ENCODE results near the gene ARFIP1.

DNA sequence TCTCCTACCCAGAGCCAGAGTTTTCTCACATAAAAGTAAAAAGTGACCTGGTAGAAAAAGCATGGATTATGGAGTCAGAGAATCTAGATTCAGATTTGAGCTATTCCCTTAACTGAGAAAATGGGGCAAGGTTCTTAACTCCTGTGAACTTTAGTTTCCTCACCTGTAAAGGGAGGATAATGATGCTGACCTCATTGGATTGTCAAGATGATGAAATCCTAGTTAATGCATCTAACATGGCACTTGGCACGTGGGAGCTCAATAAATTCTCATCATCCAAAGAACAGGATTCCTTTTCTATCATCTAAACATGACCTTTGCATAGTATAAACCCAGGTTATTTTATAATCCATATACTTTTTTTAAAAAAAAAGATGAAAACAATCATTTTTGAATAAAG lies 175.0 kb downstream of the ARFIP1 start:
- TF ChIP-seq, protein P1, sequence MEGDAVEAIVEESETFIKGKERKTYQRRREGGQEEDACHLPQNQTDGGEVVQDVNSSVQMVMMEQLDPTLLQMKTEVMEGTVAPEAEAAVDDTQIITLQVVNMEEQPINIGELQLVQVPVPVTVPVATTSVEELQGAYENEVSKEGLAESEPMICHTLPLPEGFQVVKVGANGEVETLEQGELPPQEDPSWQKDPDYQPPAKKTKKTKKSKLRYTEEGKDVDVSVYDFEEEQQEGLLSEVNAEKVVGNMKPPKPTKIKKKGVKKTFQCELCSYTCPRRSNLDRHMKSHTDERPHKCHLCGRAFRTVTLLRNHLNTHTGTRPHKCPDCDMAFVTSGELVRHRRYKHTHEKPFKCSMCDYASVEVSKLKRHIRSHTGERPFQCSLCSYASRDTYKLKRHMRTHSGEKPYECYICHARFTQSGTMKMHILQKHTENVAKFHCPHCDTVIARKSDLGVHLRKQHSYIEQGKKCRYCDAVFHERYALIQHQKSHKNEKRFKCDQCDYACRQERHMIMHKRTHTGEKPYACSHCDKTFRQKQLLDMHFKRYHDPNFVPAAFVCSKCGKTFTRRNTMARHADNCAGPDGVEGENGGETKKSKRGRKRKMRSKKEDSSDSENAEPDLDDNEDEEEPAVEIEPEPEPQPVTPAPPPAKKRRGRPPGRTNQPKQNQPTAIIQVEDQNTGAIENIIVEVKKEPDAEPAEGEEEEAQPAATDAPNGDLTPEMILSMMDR (IDR thresholded peaks at IDR 0.05) = no peak
- TF ChIP-seq EZH2 (IDR thresholded peaks at IDR 0.05) (no peak), EZH2phosphoT487 (IDR thresholded peaks at IDR 0.05) (no peak)

All from neural progenitor cell (in vitro differentiated cells).